K562 (cell line): Measurements from ENCODE around the gene SLC39A13. TPM values are rescaled to one million over a fixed set of nuclear protein-coding genes. Genes with fewer than 3 reads are reported as not detected.

ENCODE experiments used
- ATAC-seq: fragments of 200-7000 bp; cut with Tn5 transposase; 3 replicates; pipeline ENCODE4 v1.9.1; 2020; ENCODE audit warnings: moderate library complexity
- BruUV-seq: library from RNA; stranded (reverse); fragments of 400-500 nt; replicated peaks from 2 replicates; lab custom pipeline; 2021; lab: Mats Ljungman, UMichigan
- CTCF ChIA-PET: fragments of 300-600 bp; formaldehyde crosslinking; extraction: SDS; loops from one replicate; lab custom pipeline; 2021; ENCODE audit warnings: low intra/inter-chr PET ratio; lab: Yijun Ruan, JAX
- POLR2A ChIA-PET: fragments of 300-600, 350-650 bp; sonication (Branson Sonifier 250); formaldehyde crosslinking; extraction: SDS; loops from one replicate; lab custom pipeline; 2021; ENCODE audit warnings: antibody characterized with exemption, inconsistent platforms; lab: Yijun Ruan, JAX
- DNase-seq, 4 experiments: peaks; one replicate each; pipeline versions ENCODE4 v3.0.0 to v3.0.0-alpha.2; 2011 to 2018; ENCODE audit warnings: low spot score in 3 of 4, mixed read lengths in 3 of 4; ENCODE audit errors: extremely low read depth in 1 of 4
- FAIRE-seq: peaks from 2 replicates; lab custom pipeline; 2011; peaks lifted over from hg19 to GRCh38; lab: Jason Lieb, UNC
- H2AFZ ChIP-seq: 2 replicates; pipeline ENCODE4 v1.6.0; 2011; ENCODE audit warnings: low read depth, low read length, control low read depth, inconsistent platforms
- H3K27ac ChIP-seq: fragments of 200-600 bp; 3 replicates; pipeline ENCODE4 v1.8.0; 2011; ENCODE audit warnings: low read depth, mild to moderate bottlenecking, control low read depth, inconsistent platforms, low read length, moderate library complexity, mixed read lengths; ENCODE audit errors: extremely low read depth
- H3K27me3 ChIP-seq, 2 experiments: fragments of 300-600 bp in 1 of 2; 2 replicates in 1 of 2; 3 replicates in 1 of 2; pipeline versions ENCODE4 v1.6.0 to v1.8.0; 2011; ENCODE audit warnings: inconsistent platforms in 2 of 2, low read length in 2 of 2, mild to moderate bottlenecking in 1 of 2, mixed read lengths in 1 of 2, moderate library complexity in 1 of 2; ENCODE audit not compliant: control insufficient read depth in 2 of 2, insufficient read depth in 2 of 2
- H3K36me3 ChIP-seq: fragments of 300-600 bp; 3 replicates; pipeline ENCODE4 v1.8.0; 2011; ENCODE audit warnings: mild to moderate bottlenecking, low read length, inconsistent platforms; ENCODE audit not compliant: control insufficient read depth, insufficient read depth
- H3K4me1 ChIP-seq, 2 experiments: fragments of 200-600 bp in 1 of 2; replicated peaks in 1 of 2; 2 replicates in 1 of 2; 3 replicates in 1 of 2; pipeline versions ENCODE4 v1.5.1 to v1.8.0; 2011; ENCODE audit warnings: inconsistent platforms in 2 of 2, low read length in 2 of 2, mild to moderate bottlenecking in 1 of 2, mixed read lengths in 1 of 2, moderate library complexity in 1 of 2; ENCODE audit not compliant: control insufficient read depth in 2 of 2, insufficient read depth in 2 of 2
- H3K4me2 ChIP-seq: 2 replicates; pipeline ENCODE4 v1.6.1; 2011; ENCODE audit warnings: low read length, control low read depth, inconsistent platforms, mixed read lengths; ENCODE audit not compliant: insufficient read depth
- H3K4me3 ChIP-seq: fragments of 200-600 bp; sonication (generic), shearing (Covaris generic); 2 replicates; pipeline ENCODE4 v1.5.1; 2016; ENCODE audit warnings: control low read depth, inconsistent platforms
- H3K79me2 ChIP-seq: fragments of 200-600 bp; 3 replicates; pipeline ENCODE4 v1.8.0; 2011; ENCODE audit warnings: low read length, inconsistent platforms; ENCODE audit not compliant: control insufficient read depth, insufficient read depth
- H3K9ac ChIP-seq, 2 experiments: 2 replicates each; pipeline versions ENCODE4 v1.6.0 to v1.6.1; 2011; ENCODE audit warnings: low read depth in 2 of 2, low read length in 2 of 2, control low read depth in 1 of 2, inconsistent platforms in 1 of 2, mild to moderate bottlenecking in 1 of 2, mixed read lengths in 1 of 2; ENCODE audit not compliant: insufficient read depth in 1 of 2
- H3K9me1 ChIP-seq: one replicate; pipeline ENCODE4 v1.6.0; 2011; ENCODE audit warnings: inconsistent platforms, mild to moderate bottlenecking, low read length, moderate library complexity; ENCODE audit not compliant: control insufficient read depth, insufficient read depth
- H3K9me3 ChIP-seq: replicated peaks from 2 replicates; pipeline ENCODE4 v1.5.1; 2011; ENCODE audit warnings: low read depth, low read length, inconsistent platforms; ENCODE audit not compliant: control insufficient read depth, insufficient read depth
- H4K20me1 ChIP-seq: replicated peaks from 2 replicates; pipeline ENCODE4 v1.6.1; 2011; ENCODE audit warnings: low read length, inconsistent platforms, mixed read lengths; ENCODE audit not compliant: control insufficient read depth, insufficient read depth
- CEBPB ChIP-seq: fragments of 450-650 bp; IDR thresholded peaks from 2 replicates; pipeline ENCODE4 v1.6.1; 2016; ENCODE audit warnings: missing genetic modification characterization, missing compliant biosample characterization
- CREB3 ChIP-seq: fragments of 450-650 bp; conservative IDR thresholded peaks from 2 replicates; pipeline ENCODE4 v1.6.1; 2016; ENCODE audit warnings: missing genetic modification characterization, low read depth, mild to moderate bottlenecking, missing compliant biosample characterization, moderate library complexity
- DDX20 ChIP-seq: fragments of 450-650 bp; IDR thresholded peaks from 2 replicates; pipeline ENCODE4 v1.6.1; 2016; ENCODE audit warnings: missing genetic modification characterization, low read depth, mild to moderate bottlenecking, missing compliant biosample characterization, moderate library complexity
- E2F1 ChIP-seq: sonication (generic); formaldehyde crosslinking; IDR thresholded peaks from 2 replicates; pipeline ENCODE4 v1.8.1; 2023; ENCODE audit warnings: mild to moderate bottlenecking, missing genetic modification reagents, moderate library complexity
- FOXO4 ChIP-seq: fragments of 450-650 bp; formaldehyde crosslinking; IDR thresholded peaks from 2 replicates; pipeline ENCODE4 v1.4.0; 2020; ENCODE audit warnings: mild to moderate bottlenecking, moderate library complexity
- POLR2G ChIP-seq: fragments of 200-400 bp; formaldehyde crosslinking; IDR thresholded peaks from 2 replicates; pipeline ENCODE4 v1.6.1; 2017; ENCODE audit warnings: low read depth, mild to moderate bottlenecking, antibody characterized with exemption, low read length, moderate library complexity
- RBM22 ChIP-seq: fragments of 200-400 bp; formaldehyde crosslinking; IDR thresholded peaks from 2 replicates; pipeline ENCODE4 v1.6.1; 2018; ENCODE audit warnings: low read length, low read depth; ENCODE audit not compliant: poor library complexity, severe bottlenecking
- RCOR1 ChIP-seq, 2 experiments: IDR thresholded peaks; 2 replicates each; pipeline ENCODE4 v1.6.1; 2012; ENCODE audit warnings: low read depth in 2 of 2, low read length in 2 of 2, borderline replicate concordance in 1 of 2, improper control_type of control experiment in 1 of 2
- ZNF384 ChIP-seq: IDR thresholded peaks from 2 replicates; pipeline ENCODE4 v1.6.1; 2012; ENCODE audit warnings: low read depth, low read length, improper control_type of control experiment
- ZNF57 ChIP-seq: fragments of 450-650 bp; formaldehyde crosslinking; IDR thresholded peaks from 2 replicates; pipeline ENCODE4 v1.4.0; 2020; ENCODE audit warnings: mild to moderate bottlenecking, moderate library complexity
- WGBS: fragments of 100-300 bp; shearing (Covaris generic); methylation state at CpG from one replicate; pipeline ENCODE4 v1.1.6; 2016; ENCODE audit warnings: low coverage, mixed read lengths; ENCODE audit not compliant: insufficient coverage; ENCODE audit errors: missing lambda C conversion rate; 5-methylcytosine and 5-hydroxymethylcytosine counted together
- in situ Hi-C: fragments of 300-500 bp; cut with MboI; formaldehyde crosslinking; loops from 4 replicates; pipeline ENCODE4 v1.15.0; 2018; ENCODE audit warnings: inconsistent platforms, mixed read lengths
- intact Hi-C: fragments of 100-400 bp; cut with micrococcal nuclease; formaldehyde crosslinking; loops from 2 replicates; pipeline ENCODE4 v1.14.2; 2022
- polyA plus RNA-seq, 8 experiments: library from polyadenylated mRNA; depleted of rRNA in 4 of 8; stranded (reverse) in 5 of 8; unstranded in 3 of 8; fragments of >200 nt; fragmentation: Nextera tagmentation in 2 of 8; fragmentation: Illumina TruSeq in 1 of 8; extraction: Ambion mirVana in 2 of 8; extraction: Trizol in 1 of 8; gene quantifications; 2 replicates each; pipeline versions ENCODE4 v1.2.1 to v1.2.3, GENCODE V29; 2011 to 2014; ENCODE audit warnings: inconsistent platforms in 1 of 8, missing spikeins in 1 of 8
- total RNA-seq, 7 experiments: library from RNA; depleted of rRNA in 6 of 7; stranded (reverse); fragments of >200 nt in 6 of 7; fragmentation: Illumina TruSeq in 2 of 7; extraction: Trizol in 2 of 7; gene quantifications; 2 replicates each; pipeline versions ENCODE4 v1.2.1 to v1.2.3, GENCODE V29; 2011 to 2021; ENCODE audit warnings: low replicate concordance in 1 of 7

The SLC39A13 gene
- total and polyA plus RNA-seq, 9 of the 15 experiments (the other 6 are each of a cell fraction or from before 2014, with no cell fraction given): 0.17 to 15.9 (median 3.2) TPM

- H3K9ac ChIP-seq: peak overlapping the region in 1 of 2 experiments; percentile 72; a peak in 2 of 4 replicates
- H3K27ac ChIP-seq: no peak overlapping the region
- no peak overlapping the region for H3K4me3 ChIP-seq
- in situ Hi-C loops (no loop called here), intact Hi-C loops (no loop called here)
- CTCF ChIA-PET: no interaction called here
- POLR2A ChIA-PET: no interaction called here
- no peak overlapping the region for H3K4me2 ChIP-seq
- no peak overlapping the region for H2AFZ ChIP-seq
- no peaks in the 10 kb centered on the region for H4K20me1 ChIP-seq
- FAIRE-seq (no peak), ATAC-seq (no peak), DNase-seq (no peak)
- no peaks in the 10 kb centered on the region for H3K79me2 ChIP-seq
- H3K4me1 ChIP-seq: peaks cover 45 to 75% of the 10 kb centered on the region in 2 experiments
- 69% methylated on average over 3 of the region's 3 CpGs for WGBS
- TF ChIP-seq ZNF57 (CRISPR knock-in tag) (no peak), RCOR1 (IDR thresholded peaks at IDR 0.05; ENCODE audit: borderline replicate concordance in 1 of 2, low read depth in 2 of 2, low read length in 2 of 2) (no peak), ZNF384 (no peak)
- H3K27me3 ChIP-seq: no peaks in the 10 kb centered on the region
- H3K9me1 ChIP-seq: no peaks in the 10 kb centered on the region
- BruUV-seq: no TSS peak
- no peaks in the 10 kb centered on the region for H3K36me3 ChIP-seq
- no peaks in the 10 kb centered on the region for H3K9me3 ChIP-seq
These were observed 12.4 kb upstream of the SLC39A13 start for GRCh38 chr11:47396049-47396320.

- CTCF ChIA-PET: no interaction called here
- POLR2A ChIA-PET: interaction anchor here (1.8 kb wide), 1 partner anchor 9 kb away, joined by 8 read pairs; no protein-coding TSS in a partner anchor
- in situ Hi-C loops: no loop called here
- TF ChIP-seq DDX20 (tag) (no peak), E2F1 (CRISPR knock-in tag) (no peak), FOXO4 (no peak), CREB3 (tag) (no peak), RBM22 (no peak), CEBPB (no peak), POLR2G (no peak)
These were observed 10.4 kb upstream of the SLC39A13 start for GRCh38 chr11:47398011-47398410.

More at GRCh38 chr11:47398011-47398410, 10.4 kb upstream of the SLC39A13 start:
- no peak overlapping the region for H3K4me2 ChIP-seq
- no TSS peak for BruUV-seq
- H3K27me3 ChIP-seq: no peaks in the 10 kb centered on the region
- no peaks in the 10 kb centered on the region for H3K9me3 ChIP-seq
- no peak for DNase-seq
- H3K4me1 ChIP-seq: peaks cover 38 to 56% of the 10 kb centered on the region in 2 experiments
- no peaks in the 10 kb centered on the region for H3K36me3 ChIP-seq
- H3K27ac ChIP-seq: no peak overlapping the region
- intact Hi-C loops: no loop called here
- H3K79me2 ChIP-seq: no peaks in the 10 kb centered on the region
- no peaks in the 10 kb centered on the region for H4K20me1 ChIP-seq
- H3K9ac ChIP-seq: peak overlapping the region in 1 of 2 experiments; percentile 23; a peak in 1 of 4 replicates
- no peak for FAIRE-seq
- peak overlapping the region; percentile 7; the same call in 1 of the 2 replicates for H2AFZ ChIP-seq
- WGBS: 86% methylated on average over 3 of the region's 3 CpGs
- H3K4me3 ChIP-seq: no peak overlapping the region
- H3K9me1 ChIP-seq: no peaks in the 10 kb centered on the region
- no peak for ATAC-seq
